ENCODE measurements around the gene REXO1. TPM values are rescaled to one million over a fixed set of nuclear protein-coding genes. Genes with fewer than 3 reads are reported as not detected.

Gene REXO1
- total and polyA plus RNA-seq, 2 of the 8 experiments (the other 6 are each of a cell fraction or from before 2014, with no cell fraction given), result 42.4 to 44.3 TPM

- TF ChIP-seq CHD7 (IDR thresholded peaks at IDR 0.05; ENCODE audit: insufficient replicate concordance, low read length) (no peak), TBP (IDR thresholded peaks at IDR 0.05; ENCODE audit: low read depth, low read length) (peak; percentile 93), NRF1 (IDR thresholded peaks at IDR 0.05; ENCODE audit: low read depth, low read length) (no peak), ASH2L (IDR thresholded peaks at IDR 0.05; ENCODE audit: low read length) (peak; percentile 95), CHD2 (IDR thresholded peaks at IDR 0.05; ENCODE audit: low read length) (no peak), CHD1 (IDR thresholded peaks at IDR 0.05; ENCODE audit: low read depth, low read length) (no peak), RAD21 (IDR thresholded peaks at IDR 0.05 in 1 of 2, conservative IDR thresholded peaks at IDR 0.05 in 1 of 2; ENCODE audit: low read depth in 2 of 2, low read length in 2 of 2) (peak; percentile 23 to 35; a peak in 2 of 4 replicates), EZH2 (IDR thresholded peaks at IDR 0.05; ENCODE audit: low read depth, low read length, severe bottlenecking) (no peak), MAFK (IDR thresholded peaks at IDR 0.05; ENCODE audit: low read depth, low read length) (no peak), PHF8 (conservative IDR thresholded peaks at IDR 0.05; ENCODE audit: low read depth, low read length) (peak; percentile 82)
Measured at GRCh38 chr19:1848399-1849131, at the start of gene REXO1 (continued).

Measured in H1 (cell line).